ENCODE results near the gene MRPL3. TPM values are rescaled to one million over a fixed set of nuclear protein-coding genes. Genes with fewer than 3 reads are reported as not detected.

The MRPL3 gene
- total RNA-seq, 1 experiment from 2014 or later = 162 TPM

DNA sequence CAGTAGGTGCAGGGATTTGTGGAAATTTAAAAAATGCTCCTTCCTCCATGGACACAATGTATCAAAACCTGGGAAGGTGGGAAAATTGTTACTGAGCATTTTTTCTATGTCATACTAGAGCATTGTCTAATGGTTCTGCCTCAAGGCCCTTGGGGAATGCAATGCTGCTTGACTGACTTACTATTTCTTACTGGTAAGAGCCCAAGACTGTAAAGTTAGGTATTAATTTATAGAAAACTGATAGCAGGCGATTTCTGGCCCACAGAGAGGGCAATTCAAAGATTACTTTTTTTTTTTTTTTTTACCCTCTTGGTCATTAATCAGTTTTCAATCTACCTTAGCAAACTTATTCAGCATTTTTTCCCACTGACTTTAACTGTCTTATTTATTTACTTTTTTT is 38.5 kb upstream of the MRPL3 start:
- no peak overlapping the region for H3K4me3 Mint-ChIP-seq
- CTCF ChIA-PET = interaction anchor here (1.3 kb wide), 1 partner anchor 494 kb away, joined by 4 read pairs; no protein-coding TSS in a partner anchor
- POLR2A ChIA-PET = no interaction called here

DNA sequence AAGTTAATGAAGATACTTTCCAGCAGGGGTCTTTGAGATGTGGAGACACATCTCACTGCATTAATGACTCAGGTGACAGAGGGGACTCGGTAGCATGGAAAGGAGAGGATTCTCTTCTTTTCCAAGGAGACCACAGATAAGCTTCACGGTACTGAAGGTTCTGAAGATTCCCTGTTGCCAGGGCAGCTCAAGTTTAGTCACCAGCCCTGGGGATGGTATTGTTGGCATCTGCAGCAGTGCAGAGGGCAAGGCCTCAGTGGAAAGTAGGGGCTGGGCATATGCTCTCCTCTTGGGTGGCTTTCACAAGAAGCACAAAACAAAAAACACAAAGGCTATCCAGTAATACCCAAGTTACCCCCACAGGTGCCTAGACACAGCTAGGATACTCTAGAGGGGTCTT is 38.0 kb upstream of the MRPL3 start:
- POLR2A ChIA-PET = no interaction called here
- TF ChIP-seq USF2 (CRISPR knock-in tag; IDR thresholded peaks at IDR 0.05) = no peak
- TF ChIP-seq TEAD4 (CRISPR knock-in tag; IDR thresholded peaks at IDR 0.05) = no peak
- no peak for TF ChIP-seq EMX1 (CRISPR knock-in tag; IDR thresholded peaks at IDR 0.05)
- no peak for TF ChIP-seq ZNF232 (CRISPR knock-in tag; IDR thresholded peaks at IDR 0.05)

More for the DNA sequence above, 38.5 kb upstream of the MRPL3 start:
- no peaks in the 10 kb centered on the region for H3K27me3 Mint-ChIP-seq (ENCODE audit: low read depth)
- no peak for DNase-seq (ENCODE audit: low spot score)
- no peak for TF ChIP-seq ATF2 (CRISPR knock-in tag; IDR thresholded peaks at IDR 0.05; ENCODE audit: borderline replicate concordance, low read depth)
- no peak for TF ChIP-seq ZNF512 (CRISPR knock-in tag; IDR thresholded peaks at IDR 0.05; ENCODE audit: borderline replicate concordance)
- no peak for TF ChIP-seq HMGA2 (CRISPR knock-in tag; IDR thresholded peaks at IDR 0.05)
- no peak for TF ChIP-seq TEAD4 (CRISPR knock-in tag; IDR thresholded peaks at IDR 0.05)
- TF ChIP-seq MYBL2 (CRISPR knock-in tag; IDR thresholded peaks at IDR 0.05) = no peak
- TF ChIP-seq TP53 (CRISPR knock-in tag; IDR thresholded peaks at IDR 0.05) = no peak
- no peak for TF ChIP-seq GRHL2 (CRISPR knock-in tag; IDR thresholded peaks at IDR 0.05; ENCODE audit: insufficient replicate concordance, severe bottlenecking)
- TF ChIP-seq ZSCAN18 (CRISPR knock-in tag; IDR thresholded peaks at IDR 0.05) = no peak
- H3K4me1 Mint-ChIP-seq = peaks cover 3% of the 10 kb centered on the region
- no peak overlapping the region for H3K27ac Mint-ChIP-seq
- peaks cover 5% of the 10 kb centered on the region; the same call in 1 of the 2 replicates for H3K9me3 Mint-ChIP-seq
- no peaks in the 10 kb centered on the region for H3K36me3 Mint-ChIP-seq
- no peak for ATAC-seq

GRCh38 chr3:131540143-131540542 is 37.4 kb upstream of the MRPL3 start:
- H3K9me3 Mint-ChIP-seq = peaks cover 5% of the 10 kb centered on the region; the same call in 1 of the 2 replicates
- no peak overlapping the region for H3K4me3 Mint-ChIP-seq
- no peaks in the 10 kb centered on the region for H3K27me3 Mint-ChIP-seq (ENCODE audit: low read depth)
- ATAC-seq (no peak), DNase-seq (ENCODE audit: low spot score) (no peak)
- ChIA-PET CTCF (no interaction called here), POLR2A (no interaction called here)
- H3K27ac Mint-ChIP-seq = no peak overlapping the region
- no peak for TF ChIP-seq SOX15 (CRISPR knock-in tag; IDR thresholded peaks at IDR 0.05)
- TF ChIP-seq, protein P1, sequence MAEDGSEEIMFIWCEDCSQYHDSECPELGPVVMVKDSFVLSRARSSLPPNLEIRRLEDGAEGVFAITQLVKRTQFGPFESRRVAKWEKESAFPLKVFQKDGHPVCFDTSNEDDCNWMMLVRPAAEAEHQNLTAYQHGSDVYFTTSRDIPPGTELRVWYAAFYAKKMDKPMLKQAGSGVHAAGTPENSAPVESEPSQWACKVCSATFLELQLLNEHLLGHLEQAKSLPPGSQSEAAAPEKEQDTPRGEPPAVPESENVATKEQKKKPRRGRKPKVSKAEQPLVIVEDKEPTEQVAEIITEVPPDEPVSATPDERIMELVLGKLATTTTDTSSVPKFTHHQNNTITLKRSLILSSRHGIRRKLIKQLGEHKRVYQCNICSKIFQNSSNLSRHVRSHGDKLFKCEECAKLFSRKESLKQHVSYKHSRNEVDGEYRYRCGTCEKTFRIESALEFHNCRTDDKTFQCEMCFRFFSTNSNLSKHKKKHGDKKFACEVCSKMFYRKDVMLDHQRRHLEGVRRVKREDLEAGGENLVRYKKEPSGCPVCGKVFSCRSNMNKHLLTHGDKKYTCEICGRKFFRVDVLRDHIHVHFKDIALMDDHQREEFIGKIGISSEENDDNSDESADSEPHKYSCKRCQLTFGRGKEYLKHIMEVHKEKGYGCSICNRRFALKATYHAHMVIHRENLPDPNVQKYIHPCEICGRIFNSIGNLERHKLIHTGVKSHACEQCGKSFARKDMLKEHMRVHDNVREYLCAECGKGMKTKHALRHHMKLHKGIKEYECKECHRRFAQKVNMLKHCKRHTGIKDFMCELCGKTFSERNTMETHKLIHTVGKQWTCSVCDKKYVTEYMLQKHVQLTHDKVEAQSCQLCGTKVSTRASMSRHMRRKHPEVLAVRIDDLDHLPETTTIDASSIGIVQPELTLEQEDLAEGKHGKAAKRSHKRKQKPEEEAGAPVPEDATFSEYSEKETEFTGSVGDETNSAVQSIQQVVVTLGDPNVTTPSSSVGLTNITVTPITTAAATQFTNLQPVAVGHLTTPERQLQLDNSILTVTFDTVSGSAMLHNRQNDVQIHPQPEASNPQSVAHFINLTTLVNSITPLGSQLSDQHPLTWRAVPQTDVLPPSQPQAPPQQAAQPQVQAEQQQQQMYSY (CRISPR knock-in tag; IDR thresholded peaks at IDR 0.05) = no peak
- TF ChIP-seq ZNF512 (CRISPR knock-in tag; IDR thresholded peaks at IDR 0.05; ENCODE audit: borderline replicate concordance) = no peak
- TF ChIP-seq, protein P2, sequence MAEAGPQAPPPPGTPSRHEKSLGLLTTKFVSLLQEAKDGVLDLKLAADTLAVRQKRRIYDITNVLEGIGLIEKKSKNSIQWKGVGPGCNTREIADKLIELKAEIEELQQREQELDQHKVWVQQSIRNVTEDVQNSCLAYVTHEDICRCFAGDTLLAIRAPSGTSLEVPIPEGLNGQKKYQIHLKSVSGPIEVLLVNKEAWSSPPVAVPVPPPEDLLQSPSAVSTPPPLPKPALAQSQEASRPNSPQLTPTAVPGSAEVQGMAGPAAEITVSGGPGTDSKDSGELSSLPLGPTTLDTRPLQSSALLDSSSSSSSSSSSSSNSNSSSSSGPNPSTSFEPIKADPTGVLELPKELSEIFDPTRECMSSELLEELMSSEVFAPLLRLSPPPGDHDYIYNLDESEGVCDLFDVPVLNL (CRISPR knock-in tag; IDR thresholded peaks at IDR 0.05; ENCODE audit: borderline replicate concordance, low read depth) = no peak
- TF ChIP-seq, protein P3, sequence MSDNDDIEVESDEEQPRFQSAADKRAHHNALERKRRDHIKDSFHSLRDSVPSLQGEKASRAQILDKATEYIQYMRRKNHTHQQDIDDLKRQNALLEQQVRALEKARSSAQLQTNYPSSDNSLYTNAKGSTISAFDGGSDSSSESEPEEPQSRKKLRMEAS (CRISPR knock-in tag; IDR thresholded peaks at IDR 0.05) = no peak
- H3K36me3 Mint-ChIP-seq = no peaks in the 10 kb centered on the region
- H3K4me1 Mint-ChIP-seq = peaks cover 14% of the 10 kb centered on the region

More for the DNA sequence above, 38.0 kb upstream of the MRPL3 start:
- H3K4me1 Mint-ChIP-seq = peaks cover 8% of the 10 kb centered on the region
- CTCF ChIA-PET = no interaction called here
- peaks cover 5% of the 10 kb centered on the region; the same call in 1 of the 2 replicates for H3K9me3 Mint-ChIP-seq
- DNase-seq (ENCODE audit: low spot score) (no peak), ATAC-seq (no peak)
- no peaks in the 10 kb centered on the region for H3K27me3 Mint-ChIP-seq (ENCODE audit: low read depth)
- H3K27ac Mint-ChIP-seq = no peak overlapping the region
- no peak overlapping the region for H3K4me3 Mint-ChIP-seq
- H3K36me3 Mint-ChIP-seq = no peaks in the 10 kb centered on the region

All from WTC11 (cell line).